ENCODE measurements around the gene IL12RB1. TPM values are rescaled to one million over a fixed set of nuclear protein-coding genes. Genes with fewer than 3 reads are reported as not detected.

The IL12RB1 gene
- total RNA-seq: under 1 TPM; 0.40 to 0.50 TPM
- under 1 TPM; 0.66 to 0.93 TPM for polyA plus RNA-seq (ENCODE audit: insufficient read length in 2 of 2)
- long read RNA-seq, donor 1: 0 reads
- long read RNA-seq, donor 2: 0 reads
- long read RNA-seq, donor 3: 0 reads
- long read RNA-seq, donor 4: 0 reads

DNA sequence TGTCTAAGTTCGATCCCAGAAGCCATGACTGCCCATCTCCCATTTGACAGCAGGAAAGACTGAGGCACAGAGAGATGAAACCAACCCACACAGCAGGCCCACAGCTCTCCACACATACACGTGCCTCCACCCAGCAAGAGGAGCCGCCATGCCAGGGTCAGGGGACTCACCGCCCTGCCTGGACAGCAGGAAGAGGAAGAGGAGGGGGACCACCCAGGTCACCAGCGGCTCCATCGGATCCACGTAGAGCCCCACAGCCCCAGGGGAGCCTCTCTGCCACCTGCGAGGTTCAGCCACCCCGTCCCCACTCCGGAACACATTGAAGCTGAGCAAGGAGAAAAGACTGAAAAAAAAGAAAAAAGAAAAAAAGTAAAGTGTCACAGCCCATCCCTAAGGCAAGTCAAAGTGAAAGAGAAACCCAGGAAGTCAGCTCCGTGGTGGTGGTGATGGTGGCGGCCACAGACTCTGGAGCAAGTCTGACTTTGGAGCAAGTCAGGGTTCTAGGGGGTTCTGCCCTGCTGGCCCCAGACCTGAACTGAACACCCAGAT, at the start of gene IL12RB1:
IL12RB1 (minus strand) TSS at position 345 of the 549 bp plus-strand sequence; CDS start at position 234, 111 bp downstream.
- WGBS (ENCODE audit: insufficient coverage): 73% methylated on average over 4 of the region's 12 CpGs
- no peak within 1 kb of the TSS for H3K27ac ChIP-seq (ENCODE audit: low read depth, low read length)
- H3K4me3 ChIP-seq (ENCODE audit: low read depth, low read length): no peak within 1 kb of the TSS
- H3K36me3 ChIP-seq (ENCODE audit: control insufficient read depth, insufficient read depth, low read length): no peaks in the 10 kb centered on the region
- H3K4me1 ChIP-seq (ENCODE audit: control insufficient read depth, insufficient read depth, low read length): peaks cover 15% of the 10 kb centered on the region
- peaks cover 2% of the 10 kb centered on the region for H3K27me3 ChIP-seq (ENCODE audit: control insufficient read depth, insufficient read depth, low read length)
- H3K9me3 ChIP-seq (ENCODE audit: control insufficient read depth, insufficient read depth, low read length): no peaks in the 10 kb centered on the region
- DNase-seq (ENCODE audit: low read depth in 4 of 6, low spot score in 6 of 6): no peak

DNA sequence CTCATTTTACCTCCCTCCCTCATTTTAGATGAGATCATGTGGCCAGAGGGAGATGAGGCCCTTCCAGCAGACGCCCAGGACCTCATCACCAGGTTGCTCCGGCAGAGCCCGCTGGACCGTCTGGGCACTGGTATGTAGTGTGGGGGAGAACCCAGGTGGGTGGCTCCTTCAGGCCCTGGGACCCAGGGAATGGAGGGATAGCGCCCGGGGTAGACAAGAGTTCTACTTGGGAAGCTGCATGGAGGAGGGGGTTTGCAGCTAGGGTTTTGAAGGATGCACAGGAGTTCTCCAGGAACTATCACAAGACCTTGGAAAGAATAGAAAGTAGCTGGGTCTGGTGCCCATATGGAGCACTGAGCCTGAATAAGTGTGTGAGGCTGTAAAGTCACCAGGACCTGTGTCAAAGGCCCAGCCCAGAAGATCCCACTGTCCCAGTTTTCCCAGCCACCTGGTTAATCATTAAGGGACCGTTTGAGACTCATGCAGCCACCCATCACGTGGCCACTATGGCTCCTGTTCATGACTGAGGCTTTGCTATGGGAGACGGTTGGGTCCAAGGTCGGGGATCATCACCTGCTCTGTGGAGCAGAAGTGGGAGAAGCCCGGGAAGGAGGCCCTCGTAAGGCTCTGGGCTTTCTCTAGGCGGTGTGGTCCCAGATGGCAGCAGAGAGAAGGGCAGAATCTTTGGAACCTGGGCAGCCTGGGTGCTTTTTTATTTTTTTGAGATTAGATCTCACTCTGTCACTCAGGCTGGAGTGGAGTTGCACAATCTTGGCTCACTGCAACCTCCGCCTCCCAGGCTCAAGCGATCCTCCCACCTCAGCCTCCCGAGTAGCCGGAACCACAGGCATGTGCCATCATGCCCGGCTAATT, 49.2 kb upstream of the IL12RB1 start:
- Histone ChIP-seq H3K4me1 (ENCODE audit: control insufficient read depth, insufficient read depth, low read length) (no peaks in the 10 kb centered on the region), H3K9me3 (ENCODE audit: control insufficient read depth, insufficient read depth, low read length) (no peaks in the 10 kb centered on the region), H3K27me3 (ENCODE audit: control insufficient read depth, insufficient read depth, low read length) (no peaks in the 10 kb centered on the region), H3K36me3 (ENCODE audit: control insufficient read depth, insufficient read depth, low read length) (peaks cover 68% of the 10 kb centered on the region), H3K4me3 (ENCODE audit: low read depth, low read length) (no peak overlapping the region), H3K27ac (ENCODE audit: low read depth, low read length) (no peak overlapping the region)
- 93% methylated on average over 18 of the region's 18 CpGs for WGBS (ENCODE audit: insufficient coverage)
- no peak for DNase-seq (ENCODE audit: low read depth in 4 of 6, low spot score in 6 of 6)

DNA sequence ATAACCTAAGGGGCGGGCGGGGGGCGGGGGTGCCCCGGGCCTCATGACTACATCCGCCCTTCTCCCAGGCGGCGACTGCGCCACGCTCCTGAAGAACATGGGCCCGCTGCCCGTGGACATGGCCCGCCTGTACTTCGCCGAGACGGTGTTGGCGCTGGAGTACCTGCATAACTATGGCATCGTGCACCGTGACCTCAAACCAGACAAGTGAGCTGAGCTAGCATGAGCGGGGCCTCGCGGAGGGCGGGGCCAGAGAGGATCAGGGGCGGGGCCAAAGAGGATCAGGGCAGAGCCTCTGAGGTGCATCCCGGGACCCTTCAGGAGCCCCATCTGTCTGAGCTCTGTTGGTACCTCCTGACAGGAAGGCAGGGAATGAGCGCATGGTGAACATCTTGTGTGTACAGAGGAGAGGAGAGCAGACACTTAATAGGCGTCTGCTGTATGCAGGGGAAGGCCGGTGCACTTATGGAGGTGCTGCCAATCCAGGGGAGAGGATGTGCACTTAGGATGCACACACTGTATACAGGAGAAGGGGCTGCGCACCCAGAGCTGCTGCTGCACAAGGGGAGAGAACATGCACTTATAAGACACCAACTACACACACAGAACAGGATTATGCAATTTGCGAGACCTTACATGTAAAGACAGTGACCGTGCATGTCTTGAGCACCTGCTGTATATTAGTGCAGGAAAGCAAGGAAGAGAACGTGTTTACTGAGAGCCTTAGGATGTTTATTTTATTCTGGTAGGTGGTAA, 45.3 kb upstream of the IL12RB1 start:
- H3K9me3 ChIP-seq (ENCODE audit: control insufficient read depth, insufficient read depth, low read length): no peaks in the 10 kb centered on the region
- WGBS (ENCODE audit: insufficient coverage): 78% methylated on average over 28 of the region's 31 CpGs
- no peak for DNase-seq (ENCODE audit: low read depth in 4 of 6, low spot score in 6 of 6)
- no peaks in the 10 kb centered on the region for H3K27me3 ChIP-seq (ENCODE audit: control insufficient read depth, insufficient read depth, low read length)
- no peak overlapping the region for H3K27ac ChIP-seq (ENCODE audit: low read depth, low read length)
- no peak overlapping the region for H3K4me3 ChIP-seq (ENCODE audit: low read depth, low read length)
- H3K4me1 ChIP-seq (ENCODE audit: control insufficient read depth, insufficient read depth, low read length): no peaks in the 10 kb centered on the region
- peaks cover 88% of the 10 kb centered on the region for H3K36me3 ChIP-seq (ENCODE audit: control insufficient read depth, insufficient read depth, low read length)

DNA sequence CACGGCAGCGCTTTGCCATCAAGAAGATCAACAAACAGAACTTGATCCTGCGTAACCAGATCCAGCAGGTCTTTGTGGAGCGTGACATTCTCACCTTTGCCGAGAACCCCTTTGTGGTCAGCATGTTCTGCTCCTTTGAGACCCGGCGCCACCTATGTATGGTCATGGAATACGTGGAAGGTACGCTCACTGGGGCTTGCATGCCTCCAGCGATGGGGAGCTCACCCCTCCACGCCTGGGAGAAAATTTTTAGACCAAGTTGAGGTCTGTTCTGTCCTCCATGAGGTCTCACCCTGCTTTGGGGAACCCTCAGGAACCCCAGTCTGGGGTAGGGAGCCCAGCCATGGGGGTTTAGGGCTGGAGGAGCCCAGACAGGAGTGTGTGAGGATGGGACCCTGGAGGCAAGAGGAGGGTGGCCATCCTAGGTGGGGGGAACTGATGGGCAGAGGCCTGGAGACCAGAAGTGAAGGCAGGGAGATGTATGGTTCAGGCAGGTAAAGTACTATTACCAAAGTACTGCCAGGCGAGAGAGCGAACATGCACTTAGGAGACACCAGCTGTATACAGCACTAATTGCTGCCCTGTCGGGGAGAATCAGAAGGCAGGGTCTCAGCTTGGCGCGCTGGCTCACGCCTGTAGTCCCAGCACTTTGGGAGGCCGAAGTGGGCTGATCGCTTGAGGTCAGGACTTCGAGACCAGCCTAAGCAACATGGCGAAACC, 43.9 kb upstream of the IL12RB1 start:
- Histone ChIP-seq H3K4me1 (ENCODE audit: control insufficient read depth, insufficient read depth, low read length) (no peaks in the 10 kb centered on the region), H3K27ac (ENCODE audit: low read depth, low read length) (no peak overlapping the region), H3K9me3 (ENCODE audit: control insufficient read depth, insufficient read depth, low read length) (no peaks in the 10 kb centered on the region), H3K36me3 (ENCODE audit: control insufficient read depth, insufficient read depth, low read length) (peaks cover 83% of the 10 kb centered on the region), H3K4me3 (ENCODE audit: low read depth, low read length) (no peak overlapping the region), H3K27me3 (ENCODE audit: control insufficient read depth, insufficient read depth, low read length) (no peaks in the 10 kb centered on the region)
- WGBS (ENCODE audit: insufficient coverage): 94% methylated on average over 21 of the region's 21 CpGs
- no peak for DNase-seq (ENCODE audit: low read depth in 4 of 6, low spot score in 6 of 6)

DNA sequence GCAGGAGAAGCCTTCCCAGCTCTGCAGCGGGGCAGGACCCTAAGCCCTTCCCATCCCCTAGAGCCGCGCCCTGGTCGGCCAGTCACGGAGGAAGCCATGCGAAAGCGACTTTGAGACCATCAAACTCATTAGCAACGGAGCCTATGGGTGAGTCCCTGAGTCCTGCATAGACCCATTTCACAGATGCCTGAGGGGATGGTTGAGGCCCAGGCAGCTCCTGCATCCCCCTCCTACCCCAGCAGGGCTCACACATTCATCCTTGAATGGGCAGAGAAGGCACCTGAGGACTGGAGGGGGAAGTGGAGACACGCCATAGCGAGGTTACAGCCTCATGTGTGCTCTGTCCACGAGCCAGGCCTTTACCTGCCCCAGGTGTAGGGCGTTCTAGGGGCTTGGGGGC, 42.1 kb upstream of the IL12RB1 start:
- peaks cover 83% of the 10 kb centered on the region for H3K36me3 ChIP-seq (ENCODE audit: control insufficient read depth, insufficient read depth, low read length)
- H3K27me3 ChIP-seq (ENCODE audit: control insufficient read depth, insufficient read depth, low read length): no peaks in the 10 kb centered on the region
- no peaks in the 10 kb centered on the region for H3K4me1 ChIP-seq (ENCODE audit: control insufficient read depth, insufficient read depth, low read length)
- WGBS (ENCODE audit: insufficient coverage): 96% methylated on average over 12 of the region's 12 CpGs
- DNase-seq (ENCODE audit: low read depth in 4 of 6, low spot score in 6 of 6): no peak
- no peak overlapping the region for H3K27ac ChIP-seq (ENCODE audit: low read depth, low read length)
- no peaks in the 10 kb centered on the region for H3K9me3 ChIP-seq (ENCODE audit: control insufficient read depth, insufficient read depth, low read length)
- no peak overlapping the region for H3K4me3 ChIP-seq (ENCODE audit: low read depth, low read length)

DNA sequence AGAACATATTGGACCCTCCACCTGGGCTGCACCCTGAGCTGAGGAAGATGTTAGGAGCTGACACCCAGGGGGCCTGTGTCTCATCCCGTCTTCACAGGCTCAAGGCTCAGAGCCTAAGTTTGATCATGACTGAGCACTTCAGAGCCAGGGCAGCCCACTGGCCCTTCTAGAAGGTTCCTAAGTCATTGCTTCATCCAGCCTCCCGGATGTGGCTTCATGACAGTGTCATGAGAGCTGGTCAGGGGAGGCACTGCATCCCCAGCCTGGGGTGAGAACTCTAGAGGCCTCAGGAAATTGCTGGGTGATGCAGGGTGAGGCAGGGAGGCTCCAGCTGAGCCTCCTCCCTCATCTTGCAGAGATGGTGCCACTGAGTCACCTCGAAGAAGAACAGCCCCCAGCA, 41.3 kb upstream of the IL12RB1 start:
- H3K27me3 ChIP-seq (ENCODE audit: control insufficient read depth, insufficient read depth, low read length): no peaks in the 10 kb centered on the region
- 92% methylated on average over 3 of the region's 3 CpGs for WGBS (ENCODE audit: insufficient coverage)
- no peak overlapping the region for H3K4me3 ChIP-seq (ENCODE audit: low read depth, low read length)
- peaks cover 5% of the 10 kb centered on the region for H3K4me1 ChIP-seq (ENCODE audit: control insufficient read depth, insufficient read depth, low read length)
- H3K9me3 ChIP-seq (ENCODE audit: control insufficient read depth, insufficient read depth, low read length): no peaks in the 10 kb centered on the region
- no peak overlapping the region for H3K27ac ChIP-seq (ENCODE audit: low read depth, low read length)
- peaks cover 87% of the 10 kb centered on the region for H3K36me3 ChIP-seq (ENCODE audit: control insufficient read depth, insufficient read depth, low read length)
- DNase-seq (ENCODE audit: low read depth in 4 of 6, low spot score in 6 of 6): no peak

DNA sequence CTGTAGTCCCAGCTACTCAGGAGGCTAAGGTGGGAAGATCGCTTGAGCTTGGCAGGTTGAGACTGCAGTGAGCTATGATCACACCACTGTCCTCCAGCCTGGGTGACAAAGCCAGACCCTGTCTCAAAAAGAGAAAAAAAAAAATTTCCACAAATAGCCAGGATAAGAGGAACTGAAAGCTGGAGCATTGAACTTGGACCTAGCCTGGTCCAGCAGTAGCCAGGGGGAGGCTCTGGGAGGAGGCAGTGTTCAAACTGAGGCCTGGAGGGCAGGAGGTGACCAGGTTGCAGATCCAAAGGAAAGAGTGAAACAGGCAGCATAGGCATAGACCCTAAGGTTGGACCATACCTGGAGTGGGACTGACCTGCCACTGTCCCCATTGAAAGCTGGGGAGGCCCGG, 39.4 kb upstream of the IL12RB1 start:
- Histone ChIP-seq H3K27me3 (ENCODE audit: control insufficient read depth, insufficient read depth, low read length) (no peaks in the 10 kb centered on the region), H3K4me3 (ENCODE audit: low read depth, low read length) (no peak overlapping the region), H3K36me3 (ENCODE audit: control insufficient read depth, insufficient read depth, low read length) (peaks cover 91% of the 10 kb centered on the region), H3K27ac (ENCODE audit: low read depth, low read length) (no peak overlapping the region), H3K9me3 (ENCODE audit: control insufficient read depth, insufficient read depth, low read length) (no peaks in the 10 kb centered on the region), H3K4me1 (ENCODE audit: control insufficient read depth, insufficient read depth, low read length) (peaks cover 14% of the 10 kb centered on the region)
- WGBS (ENCODE audit: insufficient coverage): 93% methylated on average over 1 of the region's 2 CpGs
- no peak for DNase-seq (ENCODE audit: low read depth in 4 of 6, low spot score in 6 of 6)

DNA sequence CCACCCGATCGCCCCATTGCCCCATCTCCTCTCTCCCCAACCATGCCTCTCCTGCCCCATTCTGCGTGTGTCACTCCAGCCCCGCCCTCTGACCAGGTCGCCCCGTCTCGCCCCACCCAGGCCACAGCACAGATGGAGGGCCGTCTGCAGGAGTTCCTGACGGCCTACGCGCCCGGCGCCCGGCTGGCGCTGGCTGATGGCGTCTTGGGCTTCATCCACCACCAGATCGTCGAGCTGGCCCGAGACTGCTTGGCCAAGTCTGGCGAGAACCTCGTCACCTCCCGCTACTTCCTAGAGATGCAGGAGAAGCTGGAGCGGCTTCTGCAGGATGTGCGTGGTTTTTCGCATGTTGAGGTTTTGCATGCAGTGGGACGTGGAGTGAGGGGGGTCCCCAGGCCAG, 37.1 kb upstream of the IL12RB1 start:
- H3K27ac ChIP-seq (ENCODE audit: low read depth, low read length): no peak overlapping the region
- WGBS (ENCODE audit: insufficient coverage): 87% methylated on average over 26 of the region's 26 CpGs
- H3K27me3 ChIP-seq (ENCODE audit: control insufficient read depth, insufficient read depth, low read length): no peaks in the 10 kb centered on the region
- no peak for DNase-seq (ENCODE audit: low read depth in 4 of 6, low spot score in 6 of 6)
- H3K4me1 ChIP-seq (ENCODE audit: control insufficient read depth, insufficient read depth, low read length): peaks cover 25% of the 10 kb centered on the region
- no peaks in the 10 kb centered on the region for H3K9me3 ChIP-seq (ENCODE audit: control insufficient read depth, insufficient read depth, low read length)
- H3K36me3 ChIP-seq (ENCODE audit: control insufficient read depth, insufficient read depth, low read length): peaks cover 68% of the 10 kb centered on the region
- H3K4me3 ChIP-seq (ENCODE audit: low read depth, low read length): no peak overlapping the region

All from spinal cord (tissue), 10 donors.